Measurements from ENCODE around the gene ZBTB38.
A peak's percentile ranks its signal among the peaks of the same experiment; 100 is the strongest.

The ZBTB38 gene, protein sequence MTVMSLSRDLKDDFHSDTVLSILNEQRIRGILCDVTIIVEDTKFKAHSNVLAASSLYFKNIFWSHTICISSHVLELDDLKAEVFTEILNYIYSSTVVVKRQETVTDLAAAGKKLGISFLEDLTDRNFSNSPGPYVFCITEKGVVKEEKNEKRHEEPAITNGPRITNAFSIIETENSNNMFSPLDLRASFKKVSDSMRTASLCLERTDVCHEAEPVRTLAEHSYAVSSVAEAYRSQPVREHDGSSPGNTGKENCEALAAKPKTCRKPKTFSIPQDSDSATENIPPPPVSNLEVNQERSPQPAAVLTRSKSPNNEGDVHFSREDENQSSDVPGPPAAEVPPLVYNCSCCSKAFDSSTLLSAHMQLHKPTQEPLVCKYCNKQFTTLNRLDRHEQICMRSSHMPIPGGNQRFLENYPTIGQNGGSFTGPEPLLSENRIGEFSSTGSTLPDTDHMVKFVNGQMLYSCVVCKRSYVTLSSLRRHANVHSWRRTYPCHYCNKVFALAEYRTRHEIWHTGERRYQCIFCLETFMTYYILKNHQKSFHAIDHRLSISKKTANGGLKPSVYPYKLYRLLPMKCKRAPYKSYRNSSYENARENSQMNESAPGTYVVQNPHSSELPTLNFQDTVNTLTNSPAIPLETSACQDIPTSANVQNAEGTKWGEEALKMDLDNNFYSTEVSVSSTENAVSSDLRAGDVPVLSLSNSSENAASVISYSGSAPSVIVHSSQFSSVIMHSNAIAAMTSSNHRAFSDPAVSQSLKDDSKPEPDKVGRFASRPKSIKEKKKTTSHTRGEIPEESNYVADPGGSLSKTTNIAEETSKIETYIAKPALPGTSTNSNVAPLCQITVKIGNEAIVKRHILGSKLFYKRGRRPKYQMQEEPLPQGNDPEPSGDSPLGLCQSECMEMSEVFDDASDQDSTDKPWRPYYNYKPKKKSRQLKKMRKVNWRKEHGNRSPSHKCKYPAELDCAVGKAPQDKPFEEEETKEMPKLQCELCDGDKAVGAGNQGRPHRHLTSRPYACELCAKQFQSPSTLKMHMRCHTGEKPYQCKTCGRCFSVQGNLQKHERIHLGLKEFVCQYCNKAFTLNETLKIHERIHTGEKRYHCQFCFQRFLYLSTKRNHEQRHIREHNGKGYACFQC (N-terminal part only)

DNA sequence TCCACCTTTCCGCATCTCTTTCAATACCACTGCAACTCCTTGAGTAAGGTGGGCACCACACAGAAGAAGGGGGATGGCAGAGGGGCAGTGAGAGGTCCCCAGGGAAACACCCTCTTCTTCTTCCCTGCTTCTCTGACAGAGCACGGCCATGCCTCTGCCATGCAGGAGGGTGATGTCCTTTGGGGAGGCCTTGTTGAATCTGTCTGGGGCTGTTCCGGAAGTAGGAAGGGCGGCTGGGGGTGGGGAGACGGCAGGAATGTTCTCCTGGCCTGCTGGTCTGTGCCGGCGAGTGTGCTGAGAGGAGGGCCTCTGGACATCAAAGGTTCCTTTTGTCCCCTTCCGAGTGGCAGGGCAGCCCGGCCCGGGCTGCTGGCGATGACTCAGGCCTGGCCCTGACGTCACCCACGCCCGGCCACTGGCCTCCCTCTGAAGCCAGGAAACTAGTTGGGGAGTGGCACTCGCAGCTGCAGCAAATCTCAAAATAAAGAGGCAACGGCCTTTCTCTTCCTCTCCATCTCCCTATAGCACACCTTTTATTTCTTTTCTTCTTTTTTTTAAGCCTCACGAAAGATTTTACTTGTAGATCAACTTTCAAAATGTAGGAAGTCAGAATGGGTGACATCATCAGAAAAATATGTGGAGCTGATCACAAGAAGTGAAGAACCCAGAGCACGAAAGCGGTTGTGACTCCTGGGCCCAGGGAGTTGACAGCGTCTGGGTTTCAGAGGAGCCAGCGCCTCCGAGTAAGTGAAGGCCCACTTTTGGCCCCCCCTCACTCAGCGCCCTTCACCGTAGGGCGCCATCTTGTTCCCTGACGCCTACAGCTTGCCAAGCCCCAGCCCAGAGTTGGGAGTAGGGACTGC is at the start of gene ZBTB38:
ZBTB38 (plus strand) TSS at position 443 of the 863 bp plus-strand sequence. CDS start 73,885 bp downstream, outside the sequence.
- no peak for DNase-seq

DNA sequence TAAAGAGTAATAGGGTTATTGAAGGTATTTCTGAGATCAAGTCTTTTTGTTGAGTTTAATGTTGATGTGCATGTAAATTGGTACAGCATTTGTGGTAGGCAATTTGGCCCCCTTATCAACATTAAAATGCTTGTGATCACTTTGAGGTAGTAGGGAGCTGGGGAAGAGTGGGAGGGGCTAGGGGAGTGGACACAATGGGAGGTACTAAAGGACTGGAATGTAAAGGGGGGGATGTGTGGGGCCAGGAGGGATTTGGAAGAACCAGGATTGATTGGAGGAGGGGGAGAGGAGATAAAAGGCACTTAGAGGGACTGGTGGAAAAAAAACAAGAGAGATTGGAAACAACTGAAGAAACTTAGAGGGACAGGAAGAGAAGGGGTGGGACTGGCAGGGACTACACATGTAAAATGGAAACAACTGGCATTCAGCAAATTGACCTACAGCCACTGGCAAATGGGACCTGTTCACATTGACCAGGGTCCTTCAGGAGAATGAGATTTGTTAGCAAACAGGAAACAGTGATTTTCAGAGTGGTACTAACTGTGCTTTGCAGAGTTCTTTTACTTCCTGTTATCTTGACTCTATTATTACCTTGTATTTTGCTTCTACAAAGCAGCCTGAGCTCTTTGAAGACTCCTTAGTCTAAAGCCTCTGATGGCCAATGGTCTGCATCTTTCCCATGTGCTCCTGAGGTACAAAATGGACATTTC is 47.8 kb upstream of the ZBTB38 start:
- no peak for DNase-seq

DNA sequence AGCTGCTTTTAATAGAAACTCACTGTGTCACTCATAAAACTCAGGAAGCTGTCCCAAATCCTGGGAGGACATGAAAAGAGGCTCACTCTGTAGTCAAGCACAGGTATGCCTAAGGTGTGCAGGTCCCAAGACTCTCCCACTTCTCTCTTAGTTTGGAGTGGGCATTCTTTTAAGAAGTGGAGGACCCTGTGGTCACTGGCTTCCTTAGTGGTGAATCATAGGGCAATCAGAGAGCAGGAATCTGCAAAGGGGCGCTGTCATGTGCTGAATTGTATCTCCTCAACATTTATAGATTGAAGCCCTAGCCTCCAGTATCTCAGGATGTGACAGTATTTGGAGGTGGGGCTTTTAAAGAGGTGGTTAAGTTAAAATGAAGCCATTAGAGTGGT is 47.2 kb upstream of the ZBTB38 start:
- no peak for DNase-seq

DNA sequence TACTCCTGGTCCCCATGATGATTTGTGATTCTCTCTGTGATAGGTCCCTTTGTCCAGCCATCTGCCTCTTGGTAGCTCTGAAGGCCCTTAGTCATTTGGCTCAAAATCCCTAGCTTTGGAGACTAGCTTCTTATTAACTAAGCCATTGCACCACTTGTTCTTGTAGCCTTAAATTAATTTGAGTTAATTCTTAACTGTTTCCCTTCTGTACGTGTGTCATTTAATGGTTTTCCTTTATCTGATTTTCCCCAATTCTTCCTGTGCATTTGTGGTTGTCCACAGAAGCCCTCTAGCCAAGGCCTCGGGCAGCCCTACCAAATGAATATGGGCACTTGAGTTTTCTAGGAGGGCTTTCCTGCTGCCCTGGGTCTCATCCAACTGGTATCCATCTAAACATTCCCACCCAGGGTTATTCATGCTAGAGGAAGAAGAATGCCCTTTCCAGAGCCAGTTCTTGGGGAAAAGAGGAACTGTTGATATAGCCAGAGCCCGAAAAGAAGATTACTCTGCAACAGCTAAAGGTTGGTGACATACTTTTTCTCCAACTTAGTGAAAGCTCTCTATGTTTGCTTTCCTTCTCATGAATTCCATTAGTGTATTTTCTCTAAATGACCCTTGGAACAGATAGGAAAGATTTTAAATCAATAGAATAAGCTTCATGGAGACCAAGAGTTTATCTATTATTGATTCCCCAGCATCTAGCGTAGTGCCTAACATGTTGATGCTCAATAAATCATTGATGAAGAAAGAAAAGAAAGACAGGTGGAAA is 44.2 kb upstream of the ZBTB38 start:
- no peak for DNase-seq

DNA sequence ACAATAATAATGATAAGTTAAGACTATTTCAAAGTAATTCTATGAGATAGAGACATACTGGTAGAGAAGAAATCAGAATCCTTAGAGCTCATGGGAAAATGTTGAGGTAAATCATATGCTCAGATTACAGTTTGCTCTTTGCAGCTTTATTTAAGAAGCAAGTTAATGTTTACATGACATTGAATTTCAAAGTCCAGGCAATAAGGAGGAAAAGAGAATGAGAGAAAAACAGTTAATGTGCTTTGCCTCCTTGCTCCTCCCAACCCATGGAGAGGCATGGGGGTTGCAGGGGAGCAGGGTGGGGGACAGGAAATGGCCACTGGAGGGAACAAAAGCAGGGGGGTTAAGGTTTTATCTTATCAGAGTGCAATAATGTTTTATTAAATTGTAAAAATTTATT is 42.2 kb upstream of the ZBTB38 start:
- DNase-seq: no peak

DNA sequence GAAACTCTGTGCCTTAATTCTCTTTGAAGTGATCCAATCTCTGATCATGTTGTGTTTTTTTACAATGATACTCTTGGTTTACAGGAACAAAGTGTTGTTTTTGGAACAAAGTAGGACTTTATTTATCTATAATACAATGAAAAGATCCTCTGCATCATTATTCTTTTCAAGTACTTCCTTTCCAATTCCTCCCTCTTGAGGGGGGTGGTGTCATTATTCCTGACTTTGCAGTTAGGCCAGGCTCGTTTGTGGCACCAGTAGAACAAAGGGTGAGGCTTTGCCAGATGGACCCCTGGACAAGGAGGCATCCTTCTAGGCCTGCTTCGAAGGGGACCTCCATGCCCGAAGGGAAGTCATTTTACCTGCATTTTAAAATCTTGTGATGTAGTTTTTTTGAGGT is 41.7 kb upstream of the ZBTB38 start:
- no peak for DNase-seq

DNA sequence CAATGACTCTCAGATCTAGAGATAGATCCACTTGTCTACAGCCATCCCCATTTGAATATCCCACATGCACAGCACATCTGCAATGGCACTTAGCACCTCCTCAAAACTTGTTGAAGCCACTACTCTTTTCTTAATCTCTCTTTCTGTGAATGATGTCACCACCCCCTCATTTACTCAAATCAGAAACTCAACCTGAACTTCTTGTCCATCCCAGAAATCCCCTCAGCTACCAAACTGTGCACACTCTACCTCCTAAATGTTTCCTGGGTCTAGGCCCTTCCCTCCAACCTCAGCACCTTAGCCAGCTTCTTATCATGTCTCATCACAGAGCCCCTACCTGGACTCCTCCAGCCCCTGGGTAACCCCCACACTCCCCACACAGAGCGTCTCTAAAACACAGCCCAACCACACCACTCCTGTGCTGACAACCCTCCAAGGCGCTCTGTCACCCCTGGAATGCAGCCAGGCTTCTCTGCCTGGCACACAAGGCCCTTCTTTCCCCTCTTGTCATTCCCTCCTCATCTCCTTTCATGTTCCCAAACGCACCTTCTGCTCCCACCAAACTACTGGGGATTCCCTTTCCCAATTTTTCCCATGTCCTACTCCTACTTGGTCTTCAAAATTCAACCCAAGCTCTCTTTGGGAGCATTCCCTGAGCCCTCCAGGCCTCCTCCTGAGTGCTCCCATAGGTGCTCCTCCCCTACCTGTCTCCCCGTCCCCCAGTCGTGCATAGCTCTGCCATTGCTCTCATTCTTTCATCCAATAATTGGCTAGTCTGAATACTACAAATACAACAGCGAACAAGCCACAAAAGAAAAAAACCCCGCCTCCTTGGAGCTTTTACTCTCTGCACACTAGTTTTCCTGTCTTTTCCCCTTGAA is 39.8 kb upstream of the ZBTB38 start:
- DNase-seq: no peak

DNA sequence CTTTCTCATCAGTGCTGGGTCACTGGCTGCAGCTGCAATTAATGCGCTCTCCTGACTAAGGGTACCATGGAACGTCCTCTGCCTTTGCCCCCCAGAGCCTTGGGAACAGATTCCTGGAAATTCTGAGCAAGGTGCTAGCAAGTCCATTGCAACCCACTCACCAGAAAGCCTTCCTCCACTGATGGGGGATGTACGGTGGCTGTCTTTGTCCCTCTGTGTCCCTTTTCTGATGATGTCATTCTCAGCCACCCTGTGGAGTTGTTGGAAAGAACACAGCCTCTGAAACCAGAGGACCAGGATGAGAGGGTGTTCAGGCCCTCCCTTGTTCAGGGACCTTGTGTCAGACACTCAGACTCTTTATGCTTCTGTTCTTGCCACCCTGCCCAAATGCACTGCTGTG is 38.1 kb upstream of the ZBTB38 start:
- no peak for DNase-seq

DNA sequence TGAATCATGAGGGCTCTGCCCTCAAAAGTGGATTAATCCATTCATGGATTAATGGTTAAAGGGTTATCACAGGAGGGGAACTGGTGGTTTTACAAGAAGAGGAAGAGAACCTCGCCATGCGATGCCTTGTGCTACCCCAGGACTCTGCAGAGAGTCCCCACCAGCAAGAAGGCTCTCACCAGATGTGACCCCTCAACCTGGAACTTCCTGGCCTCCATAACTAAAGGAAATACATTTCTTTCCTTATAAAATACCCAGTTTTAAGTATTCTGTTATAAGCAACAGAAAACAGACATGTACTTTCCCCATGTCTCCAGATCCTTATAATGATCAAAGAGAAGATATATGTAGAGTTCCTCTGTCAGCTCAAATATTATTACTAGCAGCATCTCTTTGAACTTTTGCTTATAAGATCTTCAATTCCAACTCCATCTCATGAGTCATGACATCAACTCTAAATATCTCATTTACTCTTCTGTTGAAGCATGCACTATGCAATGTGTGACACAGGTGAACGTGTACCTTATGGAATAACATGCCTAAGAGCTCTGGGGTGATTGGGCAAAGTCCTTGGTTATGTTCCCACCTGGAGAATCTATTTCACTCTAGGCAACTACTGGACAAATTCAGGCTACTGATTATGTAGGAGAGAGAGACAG is 37.5 kb upstream of the ZBTB38 start:
- no peak for DNase-seq

DNA sequence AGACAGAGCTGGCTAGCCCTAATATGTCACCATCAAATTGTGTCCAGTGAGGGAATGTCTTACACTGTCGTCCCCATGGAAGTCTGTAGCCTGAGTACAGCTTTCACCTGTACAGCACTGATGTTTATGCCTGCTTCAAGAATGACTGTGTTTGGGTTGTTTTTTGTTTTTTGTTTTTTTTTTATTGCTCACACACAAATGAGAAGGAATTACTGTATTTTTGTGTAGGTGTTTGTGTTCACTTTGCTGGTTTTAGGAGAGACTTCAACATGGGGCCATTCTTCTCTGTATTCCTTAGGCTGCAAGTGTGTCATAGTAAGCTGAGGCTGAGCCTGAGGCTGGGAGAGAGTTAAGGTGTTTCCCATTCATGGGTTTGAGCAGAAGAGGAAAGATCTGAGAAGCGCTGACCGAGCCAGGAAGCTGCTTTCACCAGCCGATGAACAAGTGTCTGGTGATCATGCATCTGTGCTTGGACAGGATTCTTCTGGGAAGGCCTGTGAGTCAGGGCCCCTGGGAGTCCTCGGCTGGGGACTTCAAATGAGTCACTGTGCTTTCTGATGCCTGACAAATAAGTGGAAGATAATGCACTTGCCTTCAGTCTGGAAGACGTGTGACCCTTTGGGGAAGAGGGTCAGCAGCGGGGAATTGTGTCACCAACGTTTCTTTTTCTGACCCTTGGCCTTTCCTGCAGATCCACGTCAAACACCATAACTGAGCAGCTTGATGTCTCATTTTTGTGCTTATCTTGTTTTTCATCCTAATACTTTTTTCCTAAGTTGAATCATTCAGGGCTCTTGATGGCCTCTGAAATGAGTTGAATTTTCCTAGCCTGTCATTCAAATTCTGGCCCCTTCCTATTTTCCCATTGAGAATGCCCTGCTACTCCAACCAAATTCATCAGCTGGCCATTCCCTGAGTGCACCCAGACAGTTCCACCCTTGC is 36.7 kb upstream of the ZBTB38 start:
- DNase-seq: no peak

DNA sequence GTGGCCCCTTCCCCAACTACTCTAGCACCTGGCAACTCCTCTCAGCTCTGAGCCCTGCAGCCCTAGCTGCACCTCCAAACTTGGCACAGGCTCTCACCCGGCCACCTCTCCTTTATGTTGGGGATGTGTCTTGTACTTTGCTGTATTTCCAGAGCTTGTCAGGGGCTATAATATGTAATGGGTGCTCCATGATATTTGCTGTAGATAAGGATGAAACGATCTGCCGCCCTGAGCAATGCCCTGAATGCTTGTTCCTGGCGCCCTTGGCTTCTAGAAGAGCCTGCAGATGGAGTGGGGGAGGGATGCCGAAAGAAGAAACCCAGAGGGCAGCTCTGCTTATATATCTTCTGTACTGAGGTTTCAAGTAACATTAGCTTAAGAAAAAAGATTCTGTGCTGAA is 35.9 kb upstream of the ZBTB38 start:
- DNase-seq: no peak

DNA sequence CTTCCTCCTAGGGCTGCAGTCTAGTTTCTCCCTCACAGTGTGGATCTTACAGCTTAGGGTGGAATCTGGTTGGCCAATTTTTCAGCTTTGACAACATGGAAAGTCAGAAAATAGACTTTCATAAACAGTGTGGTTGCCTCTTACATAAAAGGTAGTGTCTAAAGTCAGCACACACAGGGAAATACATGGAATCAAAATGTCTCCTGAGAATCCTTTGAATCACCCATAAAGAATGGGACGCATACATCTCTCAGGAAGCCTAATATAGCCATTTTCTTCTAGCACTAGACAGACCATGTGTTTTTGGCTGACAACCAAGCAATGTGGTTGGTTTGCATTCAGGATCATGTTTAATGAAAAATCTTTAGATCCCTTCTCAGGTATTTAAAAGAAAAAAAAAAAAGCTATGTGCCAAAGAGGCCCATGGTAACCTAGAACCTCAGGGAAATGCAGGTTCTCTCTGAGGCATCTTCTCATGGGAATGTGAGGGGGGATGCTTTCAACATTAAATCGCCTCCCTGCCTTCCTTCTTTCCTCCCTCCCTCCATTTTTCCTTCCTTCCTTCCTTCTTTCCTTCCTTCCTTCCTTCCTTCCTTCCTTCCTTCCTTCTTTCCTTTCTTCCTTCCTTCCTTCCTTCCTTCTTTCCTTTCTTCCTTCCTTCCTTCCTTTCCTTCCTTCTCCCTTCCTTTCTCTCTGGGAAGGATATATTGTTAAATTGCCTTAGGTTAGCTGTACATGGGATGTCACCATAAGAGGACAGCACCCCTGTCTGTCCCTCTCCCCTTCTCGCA is 34.3 kb upstream of the ZBTB38 start:
- no peak for DNase-seq

DNA sequence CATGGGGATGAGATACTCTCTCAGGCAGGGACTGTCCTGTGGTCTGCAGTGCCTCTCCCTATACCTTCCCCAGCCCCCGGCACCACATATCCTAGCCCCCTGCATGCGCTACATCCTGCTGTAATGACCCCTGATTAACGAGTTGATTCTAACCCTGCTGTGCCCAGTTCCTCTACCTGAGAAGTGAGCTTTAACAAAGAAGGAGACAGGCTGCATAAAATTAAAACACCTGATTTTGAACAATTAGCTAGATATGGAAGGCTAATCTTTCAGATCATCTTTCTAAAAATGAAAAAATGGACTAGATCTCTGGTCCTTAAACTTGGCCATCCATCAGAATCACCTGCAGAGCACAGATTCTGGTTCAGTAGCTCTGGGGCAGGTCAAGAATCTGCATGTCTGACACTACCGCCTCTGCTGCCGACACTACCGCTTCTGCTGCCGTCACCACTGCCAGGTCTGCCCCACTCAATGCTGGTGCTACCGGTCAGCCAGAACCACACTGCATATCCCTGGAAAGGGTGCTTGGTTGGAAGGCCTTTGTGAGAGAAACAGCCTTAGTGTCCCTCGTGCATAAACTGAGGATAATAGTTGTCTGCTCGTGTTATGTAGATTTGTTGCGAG is 33.6 kb upstream of the ZBTB38 start:
- DNase-seq: no peak

DNA sequence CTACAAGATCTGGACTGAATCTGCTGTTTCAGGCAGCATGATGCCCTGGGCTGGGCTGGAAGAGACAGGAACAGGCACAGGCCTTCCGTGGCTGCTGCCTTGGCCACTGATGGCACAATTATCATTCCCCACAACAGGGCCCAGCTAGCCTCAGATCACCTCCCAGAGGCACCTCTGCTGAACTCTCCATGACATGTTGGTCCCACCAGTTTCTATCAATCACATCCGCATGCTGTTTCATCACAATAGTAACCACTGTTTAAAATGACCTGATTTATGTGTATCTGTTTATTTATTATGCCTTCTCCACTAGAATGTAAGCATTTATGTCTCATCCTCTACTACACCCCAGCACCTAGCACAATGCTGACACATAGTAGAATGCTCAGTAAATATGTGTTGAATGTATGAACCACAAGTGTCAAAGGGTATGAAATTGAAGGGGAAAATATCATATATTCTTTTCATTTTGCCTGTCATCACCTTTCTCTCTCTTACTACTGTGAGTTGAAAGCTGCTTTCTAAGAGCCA is 32.7 kb upstream of the ZBTB38 start:
- DNase-seq: no peak

DNA sequence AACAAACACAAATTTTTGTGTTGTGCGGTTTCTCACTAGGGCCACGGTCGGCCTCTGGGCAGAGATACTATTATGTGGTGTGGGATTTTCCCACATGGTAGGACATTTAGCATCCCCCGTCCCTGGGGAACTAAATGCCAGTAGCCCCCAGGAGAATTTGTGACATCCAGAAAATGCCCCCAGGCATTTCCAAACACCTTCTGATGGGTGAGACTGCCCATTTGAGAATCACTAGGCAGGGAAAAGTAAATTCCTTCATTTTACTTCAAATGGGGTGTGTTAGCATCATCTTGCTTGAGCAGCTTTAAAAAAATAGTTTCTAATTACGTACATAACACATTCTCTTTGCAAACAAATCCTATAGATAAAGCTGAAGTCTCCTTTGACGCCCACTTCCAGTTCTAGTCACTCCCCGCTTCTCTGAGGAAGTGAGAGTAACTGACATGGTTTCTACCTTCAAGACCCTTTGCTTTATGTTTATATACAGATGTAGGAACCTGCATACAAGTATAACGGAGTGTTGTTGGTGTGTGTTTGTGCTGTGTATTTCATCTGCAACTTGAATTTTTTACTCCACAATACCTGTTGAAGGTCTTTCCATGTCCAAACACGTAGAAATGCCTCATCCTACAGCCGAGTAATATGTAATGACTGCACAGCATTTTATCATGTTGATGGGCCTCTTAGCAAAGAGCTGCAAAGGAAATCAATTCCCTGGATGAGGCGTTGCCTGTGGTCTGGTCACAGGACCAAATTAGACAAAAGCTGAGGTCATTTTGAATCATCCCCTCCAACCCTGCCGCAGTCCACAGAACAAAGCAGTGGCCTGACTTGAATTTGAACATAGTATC is 31.4 kb upstream of the ZBTB38 start:
- no peak for DNase-seq

DNA sequence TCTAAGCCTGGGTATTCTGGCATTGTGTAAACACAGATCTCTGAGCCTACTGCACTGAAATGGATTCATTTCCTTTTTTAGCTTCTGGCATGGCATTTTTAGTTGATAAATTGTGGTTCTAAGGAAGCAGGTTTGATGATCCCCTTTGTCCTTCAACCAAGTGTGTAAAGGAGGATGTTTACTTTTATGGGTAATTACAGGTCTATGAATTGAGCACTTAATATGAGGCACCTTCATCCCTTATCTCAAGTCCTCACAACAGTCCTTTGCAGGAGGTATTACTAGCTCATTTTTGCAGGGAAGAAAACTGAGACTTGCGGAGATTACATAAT is 30.8 kb upstream of the ZBTB38 start:
- DNase-seq: peak; percentile 9
